WTC11 (cell line): Measurements from ENCODE around the gene FOXO3.

Source experiments
- ATF3 ChIP-seq: sonication (generic); formaldehyde crosslinking; conservative IDR thresholded peaks from 2 replicates; pipeline ENCODE4 v1.8.1; 2022; ENCODE audit warnings: mild to moderate bottlenecking, missing genetic modification reagents
- CBFB ChIP-seq: sonication (generic); formaldehyde crosslinking; IDR thresholded peaks from 2 replicates; pipeline ENCODE4 v1.8.1; 2022; ENCODE audit warnings: mild to moderate bottlenecking, low read depth, missing genetic modification reagents
- E2F4 ChIP-seq: sonication (generic); formaldehyde crosslinking; IDR thresholded peaks from 2 replicates; pipeline ENCODE4 v1.8.1; 2022; ENCODE audit warnings: low read depth, mild to moderate bottlenecking, moderate library complexity, missing genetic modification reagents, borderline replicate concordance
- RELA ChIP-seq: sonication (generic); formaldehyde crosslinking; IDR thresholded peaks from 2 replicates; pipeline ENCODE4 v1.8.1; 2022; ENCODE audit warnings: missing genetic modification reagents, mild to moderate bottlenecking, borderline replicate concordance
- ZNF396 ChIP-seq: fragments of 250-450 bp; sonication (Bioruptor Pico); IDR thresholded peaks from 2 replicates; pipeline ENCODE4 v1.8.0; 2021; ENCODE audit warnings: mild to moderate bottlenecking, moderate library complexity, borderline replicate concordance
- TF ChIP-seq, protein P1 (sequence below): fragments of 200-600 bp; IDR thresholded peaks from 2 replicates; pipeline ENCODE4 v1.8.0; 2022; ENCODE audit warnings: antibody characterized with exemption
- TF ChIP-seq, protein P2 (sequence below): sonication (generic); formaldehyde crosslinking; IDR thresholded peaks from 2 replicates; pipeline ENCODE4 v1.8.1; 2023; ENCODE audit warnings: mild to moderate bottlenecking, missing genetic modification reagents, moderate library complexity
- TF ChIP-seq, protein P3 (sequence below): sonication (generic); formaldehyde crosslinking; IDR thresholded peaks from 2 replicates; pipeline ENCODE4 v1.8.1; 2023; ENCODE audit warnings: mild to moderate bottlenecking, missing genetic modification reagents, moderate library complexity

GRCh38 chr6:108524528-108525248 lies 36.0 kb upstream of the FOXO3 start:
- TF ChIP-seq, protein P1, sequence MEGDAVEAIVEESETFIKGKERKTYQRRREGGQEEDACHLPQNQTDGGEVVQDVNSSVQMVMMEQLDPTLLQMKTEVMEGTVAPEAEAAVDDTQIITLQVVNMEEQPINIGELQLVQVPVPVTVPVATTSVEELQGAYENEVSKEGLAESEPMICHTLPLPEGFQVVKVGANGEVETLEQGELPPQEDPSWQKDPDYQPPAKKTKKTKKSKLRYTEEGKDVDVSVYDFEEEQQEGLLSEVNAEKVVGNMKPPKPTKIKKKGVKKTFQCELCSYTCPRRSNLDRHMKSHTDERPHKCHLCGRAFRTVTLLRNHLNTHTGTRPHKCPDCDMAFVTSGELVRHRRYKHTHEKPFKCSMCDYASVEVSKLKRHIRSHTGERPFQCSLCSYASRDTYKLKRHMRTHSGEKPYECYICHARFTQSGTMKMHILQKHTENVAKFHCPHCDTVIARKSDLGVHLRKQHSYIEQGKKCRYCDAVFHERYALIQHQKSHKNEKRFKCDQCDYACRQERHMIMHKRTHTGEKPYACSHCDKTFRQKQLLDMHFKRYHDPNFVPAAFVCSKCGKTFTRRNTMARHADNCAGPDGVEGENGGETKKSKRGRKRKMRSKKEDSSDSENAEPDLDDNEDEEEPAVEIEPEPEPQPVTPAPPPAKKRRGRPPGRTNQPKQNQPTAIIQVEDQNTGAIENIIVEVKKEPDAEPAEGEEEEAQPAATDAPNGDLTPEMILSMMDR = no peak
- TF ChIP-seq, protein P2, sequence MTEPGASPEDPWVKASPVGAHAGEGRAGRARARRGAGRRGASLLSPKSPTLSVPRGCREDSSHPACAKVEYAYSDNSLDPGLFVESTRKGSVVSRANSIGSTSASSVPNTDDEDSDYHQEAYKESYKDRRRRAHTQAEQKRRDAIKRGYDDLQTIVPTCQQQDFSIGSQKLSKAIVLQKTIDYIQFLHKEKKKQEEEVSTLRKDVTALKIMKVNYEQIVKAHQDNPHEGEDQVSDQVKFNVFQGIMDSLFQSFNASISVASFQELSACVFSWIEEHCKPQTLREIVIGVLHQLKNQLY (CRISPR knock-in tag) = no peak
- TF ChIP-seq RELA (CRISPR knock-in tag) = no peak
- TF ChIP-seq ATF3 (CRISPR knock-in tag) = no peak
- TF ChIP-seq CBFB (CRISPR knock-in tag) = no peak
- no peak for TF ChIP-seq ZNF396 (CRISPR knock-in tag)
- no peak for TF ChIP-seq E2F4 (CRISPR knock-in tag)
- TF ChIP-seq, protein P3, sequence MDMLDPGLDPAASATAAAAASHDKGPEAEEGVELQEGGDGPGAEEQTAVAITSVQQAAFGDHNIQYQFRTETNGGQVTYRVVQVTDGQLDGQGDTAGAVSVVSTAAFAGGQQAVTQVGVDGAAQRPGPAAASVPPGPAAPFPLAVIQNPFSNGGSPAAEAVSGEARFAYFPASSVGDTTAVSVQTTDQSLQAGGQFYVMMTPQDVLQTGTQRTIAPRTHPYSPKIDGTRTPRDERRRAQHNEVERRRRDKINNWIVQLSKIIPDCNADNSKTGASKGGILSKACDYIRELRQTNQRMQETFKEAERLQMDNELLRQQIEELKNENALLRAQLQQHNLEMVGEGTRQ (CRISPR knock-in tag) = no peak
